ENCODE data around the gene COMMD3. TPM values are rescaled to one million over a fixed set of nuclear protein-coding genes. Genes with fewer than 3 reads are reported as not detected.

COMMD3 gene
- total RNA-seq, 1 donor, result 53.9 TPM

GRCh38 chr10:22335173-22335933 is 19.2 kb downstream of the COMMD3 start:
- no peaks in the 10 kb centered on the region for H3K36me3 ChIP-seq (ENCODE audit: insufficient read depth, low read length)
- H4K20me1 ChIP-seq (ENCODE audit: insufficient read depth, low read length), result no peaks in the 10 kb centered on the region
- peak overlapping the region; percentile 92 for H2AFZ ChIP-seq (ENCODE audit: low read length)
- peaks cover 66% of the 10 kb centered on the region for H3K27me3 ChIP-seq (ENCODE audit: insufficient read depth, low read length)
- H3K4me1 ChIP-seq (ENCODE audit: insufficient read depth, low read length), result no peaks in the 10 kb centered on the region
- no peaks in the 10 kb centered on the region for H3K79me2 ChIP-seq (ENCODE audit: insufficient read depth, low read length)
- TF ChIP-seq CTCF (IDR thresholded peaks at IDR 0.05; ENCODE audit: extremely low read depth, low read depth, low read length), result no peak
- DNase-seq (ENCODE audit: insufficient read length, low spot score, missing footprints), result peak; percentile 98
- H3K4me3 ChIP-seq (ENCODE audit: insufficient read depth, low read length), result peak overlapping the region; percentile 71
- peak overlapping the region; percentile 83 for H3K4me2 ChIP-seq (ENCODE audit: insufficient read depth, low read length)
- H3K27ac ChIP-seq (ENCODE audit: low read depth, low read length), result no peak overlapping the region
- H3K9me3 ChIP-seq (ENCODE audit: low read depth, low read length), result no peaks in the 10 kb centered on the region

- H3K27me3 ChIP-seq (ENCODE audit: insufficient read depth, low read length), result peaks cover 88% of the 10 kb centered on the region
- no peak for DNase-seq (ENCODE audit: insufficient read length, low spot score, missing footprints)
- peaks cover 7% of the 10 kb centered on the region for H3K4me1 ChIP-seq (ENCODE audit: insufficient read depth, low read length)
- no peaks in the 10 kb centered on the region for H4K20me1 ChIP-seq (ENCODE audit: insufficient read depth, low read length)
- no peak for TF ChIP-seq CTCF (IDR thresholded peaks at IDR 0.05; ENCODE audit: extremely low read depth, low read depth, low read length)
- H2AFZ ChIP-seq (ENCODE audit: low read length), result no peak overlapping the region
- H3K27ac ChIP-seq (ENCODE audit: low read depth, low read length), result no peak overlapping the region
- H3K9me3 ChIP-seq (ENCODE audit: low read depth, low read length), result no peaks in the 10 kb centered on the region
- no peak overlapping the region for H3K4me3 ChIP-seq (ENCODE audit: insufficient read depth, low read length)
- no peak overlapping the region for H3K4me2 ChIP-seq (ENCODE audit: insufficient read depth, low read length)
- H3K36me3 ChIP-seq (ENCODE audit: insufficient read depth, low read length), result no peaks in the 10 kb centered on the region
- H3K79me2 ChIP-seq (ENCODE audit: insufficient read depth, low read length), result no peaks in the 10 kb centered on the region
Measured at GRCh38 chr10:22338185-22338900, 22.2 kb downstream of the COMMD3 start.

GRCh38 chr10:22338931-22339330 is 22.7 kb downstream of the COMMD3 start:
- Histone ChIP-seq H3K79me2 (ENCODE audit: insufficient read depth, low read length) (no peaks in the 10 kb centered on the region), H3K27me3 (ENCODE audit: insufficient read depth, low read length) (peaks cover 89% of the 10 kb centered on the region), H3K27ac (ENCODE audit: low read depth, low read length) (no peak overlapping the region), H3K4me1 (ENCODE audit: insufficient read depth, low read length) (peaks cover 7% of the 10 kb centered on the region), H3K36me3 (ENCODE audit: insufficient read depth, low read length) (no peaks in the 10 kb centered on the region), H3K4me3 (ENCODE audit: insufficient read depth, low read length) (no peak overlapping the region), H3K9me3 (ENCODE audit: low read depth, low read length) (no peaks in the 10 kb centered on the region), H2AFZ (ENCODE audit: low read length) (no peak overlapping the region), H3K4me2 (ENCODE audit: insufficient read depth, low read length) (no peak overlapping the region), H4K20me1 (ENCODE audit: insufficient read depth, low read length) (no peaks in the 10 kb centered on the region)
- TF ChIP-seq CTCF (IDR thresholded peaks at IDR 0.05; ENCODE audit: extremely low read depth, low read depth, low read length), result no peak
- DNase-seq (ENCODE audit: insufficient read length, low spot score, missing footprints), result no peak

GRCh38 chr10:22339761-22340328 is 23.7 kb downstream of the COMMD3 start:
- peak overlapping the region; percentile 86 for H3K27ac ChIP-seq (ENCODE audit: low read depth, low read length)
- H3K27me3 ChIP-seq (ENCODE audit: insufficient read depth, low read length), result peaks cover 89% of the 10 kb centered on the region

More at GRCh38 chr10:22339761-22340328, 23.7 kb downstream of the COMMD3 start:
- no peak for TF ChIP-seq CTCF (IDR thresholded peaks at IDR 0.05; ENCODE audit: extremely low read depth, low read depth, low read length)
- Histone ChIP-seq H3K36me3 (ENCODE audit: insufficient read depth, low read length) (no peaks in the 10 kb centered on the region), H3K79me2 (ENCODE audit: insufficient read depth, low read length) (no peaks in the 10 kb centered on the region), H3K9me3 (ENCODE audit: low read depth, low read length) (no peaks in the 10 kb centered on the region), H3K4me1 (ENCODE audit: insufficient read depth, low read length) (peaks cover 7% of the 10 kb centered on the region), H2AFZ (ENCODE audit: low read length) (peak overlapping the region; percentile 13), H3K4me3 (ENCODE audit: insufficient read depth, low read length) (peak overlapping the region; percentile 80), H4K20me1 (ENCODE audit: insufficient read depth, low read length) (no peaks in the 10 kb centered on the region), H3K4me2 (ENCODE audit: insufficient read depth, low read length) (peak overlapping the region; percentile 77)
- no peak for DNase-seq (ENCODE audit: insufficient read length, low spot score, missing footprints)

All from osteoblast (primary cell).